ENCODE results near the gene TGM1.
A peak's percentile ranks its signal among the peaks of the same experiment; 100 is the strongest.

TGM1 gene

GRCh38 chr14:24291446-24292117, 28.6 kb upstream of the TGM1 start:
- no peak for DNase-seq

DNA sequence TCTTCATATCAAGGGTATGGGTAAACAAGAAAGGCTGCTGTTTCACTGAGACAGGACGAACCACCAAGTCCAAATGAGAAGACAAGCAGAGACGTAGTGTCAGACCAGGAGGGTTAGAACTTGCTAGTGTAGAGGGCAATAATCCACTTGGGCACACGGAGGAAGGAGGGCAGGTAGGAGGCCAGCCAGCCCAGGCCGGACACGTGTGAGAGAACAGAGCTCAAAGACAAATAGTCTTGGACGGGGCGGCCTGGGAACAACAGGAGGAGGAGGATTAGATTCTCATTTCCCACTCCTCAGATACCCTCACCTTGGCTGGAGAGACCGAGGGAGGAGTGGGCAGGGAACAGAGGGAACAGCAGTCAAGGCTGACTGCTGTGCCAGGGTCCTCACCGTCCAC, 27.8 kb upstream of the TGM1 start:
- DNase-seq = no peak

GRCh38 chr14:24289649-24290280, 26.8 kb upstream of the TGM1 start:
- DNase-seq = no peak

- no peak for DNase-seq
Observed at GRCh38 chr14:24286996-24287395, 24.0 kb upstream of the TGM1 start.

DNA sequence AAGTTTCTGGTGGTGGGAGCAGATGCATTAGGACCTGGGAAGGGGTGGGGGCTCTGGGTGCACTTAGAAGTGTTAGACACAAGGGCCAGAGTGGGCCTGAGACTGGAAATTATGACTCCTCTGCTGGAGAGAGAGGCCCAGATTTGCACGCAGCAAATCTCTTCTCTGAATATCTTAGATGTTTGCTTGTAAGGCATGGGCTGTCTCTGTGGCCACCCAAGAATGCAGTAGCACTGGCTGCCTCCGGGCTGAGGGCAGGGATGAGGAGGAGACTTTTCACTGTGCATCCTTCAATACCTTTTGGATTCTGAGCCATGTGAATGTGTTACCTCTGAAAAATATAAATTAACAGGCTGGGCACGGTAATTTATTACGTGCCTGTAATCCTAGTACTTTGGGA, 22.4 kb upstream of the TGM1 start:
- DNase-seq = no peak

- no peak for DNase-seq
Observed at GRCh38 chr14:24284501-24285035, 21.6 kb upstream of the TGM1 start.

DNA sequence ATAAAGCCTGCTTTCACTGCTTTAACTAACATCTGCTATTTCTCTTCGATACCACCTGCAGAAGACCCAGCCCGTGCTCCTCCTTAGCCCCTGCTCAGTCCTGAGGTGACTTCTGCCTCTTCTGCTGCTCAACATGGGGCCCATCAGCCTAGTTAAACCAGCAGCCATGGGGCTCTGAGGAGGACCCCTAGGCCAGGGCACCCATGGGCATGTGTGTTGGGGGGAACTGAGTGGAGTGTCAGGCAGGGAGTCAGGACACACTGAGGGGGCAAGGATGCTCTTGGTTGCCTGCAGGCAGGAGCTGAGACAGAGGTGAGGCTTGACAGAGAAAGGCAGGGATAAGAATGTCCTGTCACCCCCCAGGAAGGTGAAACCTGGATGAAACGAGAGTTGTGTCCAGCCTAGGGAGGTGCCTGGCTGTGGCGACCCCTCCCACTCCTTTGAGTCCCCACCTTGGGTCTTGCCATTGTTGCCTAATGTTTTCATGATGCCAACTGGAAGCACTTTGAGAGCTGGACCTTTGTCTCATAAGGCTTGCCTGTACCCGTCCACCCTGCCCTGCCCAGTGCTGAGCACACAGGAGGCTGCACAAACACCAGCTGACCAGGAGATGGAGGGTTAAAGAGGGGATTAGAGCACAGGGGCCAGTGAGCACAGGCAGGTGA, 21.0 kb upstream of the TGM1 start:
- no peak for DNase-seq

GRCh38 chr14:24282736-24283135, 19.8 kb upstream of the TGM1 start:
- no peak for DNase-seq

- no peak for DNase-seq
Observed at GRCh38 chr14:24281636-24282035, 18.7 kb upstream of the TGM1 start.

DNA sequence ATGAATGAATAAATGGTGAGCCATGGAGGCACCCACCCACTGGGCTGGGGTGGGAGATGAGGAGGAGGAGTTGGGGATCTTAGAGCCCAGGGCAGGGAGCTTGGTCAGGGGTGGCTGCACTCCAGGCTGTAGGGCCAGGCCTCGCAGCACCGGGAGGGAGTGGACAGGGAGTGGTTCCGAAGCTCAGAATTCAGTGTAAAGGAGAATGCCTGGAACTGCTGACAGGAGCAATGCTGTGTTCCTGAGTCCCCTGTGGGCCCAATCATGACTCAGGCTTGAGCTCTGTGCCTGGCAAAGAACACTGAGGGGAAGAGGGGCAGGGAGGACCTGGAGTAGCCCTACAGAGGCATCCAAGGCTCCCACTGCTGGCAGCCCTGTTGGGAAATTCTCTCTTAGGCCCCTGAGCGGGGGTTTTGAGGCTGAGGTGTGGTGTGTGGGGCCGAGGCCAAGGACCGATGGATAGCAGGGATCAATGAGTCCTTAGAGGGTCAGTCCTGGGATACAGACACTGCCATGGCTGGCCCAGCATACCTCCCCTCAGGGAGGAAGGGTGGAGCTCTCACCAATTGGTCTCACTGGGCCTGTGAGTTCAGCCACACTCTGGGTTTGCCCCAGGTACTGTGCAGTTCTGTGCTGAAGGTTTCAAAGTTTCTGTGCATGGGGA, 18.0 kb upstream of the TGM1 start:
- DNase-seq = no peak

DNA sequence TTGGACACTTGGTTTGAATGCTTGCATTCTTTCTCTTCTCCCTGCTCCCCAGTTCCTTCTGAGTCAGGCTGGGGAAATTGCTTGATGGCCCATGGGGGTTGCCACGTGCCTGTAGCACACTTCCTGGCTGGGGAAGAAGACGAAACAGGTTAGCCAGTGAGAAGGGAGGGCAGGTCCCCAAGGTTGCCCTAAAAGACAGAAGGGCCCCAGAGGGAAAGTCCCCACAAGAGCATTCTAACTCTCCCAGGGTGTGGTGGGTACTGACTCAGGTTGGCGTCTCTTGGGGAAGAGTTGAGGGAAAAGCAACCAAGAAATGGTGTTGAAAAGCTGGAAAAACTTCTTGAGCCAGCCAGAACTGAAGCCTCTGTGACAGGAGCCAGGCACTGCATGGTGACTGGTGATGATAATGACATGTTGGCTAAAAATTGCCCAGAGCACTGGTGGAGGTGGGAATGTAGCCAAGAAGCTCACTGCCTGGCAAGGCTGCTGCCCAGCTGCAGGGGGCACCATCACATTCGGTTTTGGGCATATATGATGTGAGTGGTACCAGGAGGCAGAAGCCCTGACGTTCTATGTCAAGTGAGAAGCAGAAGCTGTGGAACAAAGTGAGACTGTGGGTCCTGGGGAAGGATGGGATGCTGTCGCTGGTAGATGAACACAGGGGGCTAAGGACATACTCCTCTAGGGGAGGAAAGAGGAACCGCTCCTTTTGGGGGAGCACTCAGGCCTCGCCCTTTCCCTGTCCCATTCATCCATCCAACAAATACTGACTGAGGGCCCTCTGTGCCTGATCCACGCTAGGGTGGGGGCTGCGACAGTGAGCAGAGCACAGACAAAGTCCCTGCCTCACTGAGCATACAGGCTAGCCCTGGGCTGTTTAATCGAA, 16.6 kb upstream of the TGM1 start:
- DNase-seq = peak; percentile 70

DNA sequence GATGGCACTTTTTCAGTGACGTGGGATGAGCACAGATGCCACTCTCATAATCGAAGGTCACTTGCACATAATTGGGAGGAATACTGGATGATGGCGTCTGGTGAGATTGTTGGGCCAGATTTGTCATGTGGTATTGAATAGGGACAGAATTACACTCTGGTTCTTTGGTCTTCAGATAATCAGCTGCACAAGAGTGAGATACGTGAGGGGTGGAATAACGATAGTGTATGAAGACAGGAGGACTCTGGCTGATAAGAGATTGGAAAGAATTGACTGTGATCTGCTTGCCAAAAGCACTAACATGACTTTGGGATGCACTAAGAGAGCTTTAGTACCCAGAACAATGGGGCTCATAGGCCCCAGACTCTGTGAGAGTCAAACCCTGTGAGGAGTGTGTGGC, 15.4 kb upstream of the TGM1 start:
- no peak for DNase-seq

DNA sequence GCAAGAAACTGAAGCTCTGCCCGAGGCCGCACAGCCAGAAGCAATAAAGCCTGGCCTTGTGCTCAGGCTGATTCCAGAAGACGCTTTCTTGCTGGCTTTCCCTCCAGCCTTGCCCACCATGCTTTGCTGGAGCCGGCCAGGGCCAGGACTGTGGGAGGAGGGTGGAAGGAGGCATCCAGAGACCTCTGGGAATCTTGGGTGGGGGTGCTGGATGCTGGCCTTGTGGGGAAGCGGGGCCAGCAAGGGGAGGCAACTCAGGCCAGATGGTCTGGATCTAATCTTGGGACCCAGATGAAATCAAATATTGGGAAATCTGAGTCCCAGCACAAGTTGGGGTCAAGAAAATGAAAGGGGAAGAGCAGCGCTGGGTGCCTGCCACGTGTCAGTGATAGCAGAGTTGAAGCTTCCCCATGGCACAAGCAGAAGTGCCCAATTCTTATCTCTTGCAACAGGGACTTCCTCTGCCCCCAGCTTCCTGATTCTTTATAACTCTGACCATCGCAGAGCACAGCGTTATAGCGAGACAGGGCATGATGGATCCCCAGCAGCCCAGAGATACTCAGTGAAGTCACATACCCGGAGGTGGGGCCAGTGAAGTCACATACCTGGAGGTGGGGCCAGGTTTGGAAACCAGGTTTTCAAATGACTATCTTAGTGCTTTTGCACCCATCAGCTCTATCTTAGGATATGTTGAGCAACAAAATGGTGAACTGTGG, 14.8 kb upstream of the TGM1 start:
- no peak for DNase-seq

DNA sequence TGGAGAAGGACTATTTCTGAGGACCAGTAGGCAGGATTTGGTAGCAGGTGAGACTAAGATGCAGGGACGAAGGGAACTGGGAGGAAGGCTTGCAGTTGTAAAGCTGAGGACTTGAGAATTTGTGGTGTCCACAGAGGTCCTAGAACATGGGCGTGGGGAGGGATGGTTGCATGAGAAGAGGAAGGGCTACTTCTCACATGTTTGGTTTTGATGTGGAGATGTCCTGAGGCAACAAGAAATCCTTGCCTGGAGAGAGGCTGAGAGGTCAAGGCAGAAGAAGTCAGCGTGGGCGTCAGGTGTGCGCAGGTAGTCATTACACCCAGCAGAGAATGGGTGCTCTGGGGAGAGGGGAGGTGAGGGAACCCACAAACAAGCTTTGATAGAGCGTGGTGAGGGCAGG, 14.1 kb upstream of the TGM1 start:
- no peak for DNase-seq

GRCh38 chr14:24274101-24274543, 11.1 kb upstream of the TGM1 start:
- DNase-seq = peak; percentile 63

- DNase-seq = peak; percentile 7
Observed at GRCh38 chr14:24273422-24273998, 10.5 kb upstream of the TGM1 start.

DNA sequence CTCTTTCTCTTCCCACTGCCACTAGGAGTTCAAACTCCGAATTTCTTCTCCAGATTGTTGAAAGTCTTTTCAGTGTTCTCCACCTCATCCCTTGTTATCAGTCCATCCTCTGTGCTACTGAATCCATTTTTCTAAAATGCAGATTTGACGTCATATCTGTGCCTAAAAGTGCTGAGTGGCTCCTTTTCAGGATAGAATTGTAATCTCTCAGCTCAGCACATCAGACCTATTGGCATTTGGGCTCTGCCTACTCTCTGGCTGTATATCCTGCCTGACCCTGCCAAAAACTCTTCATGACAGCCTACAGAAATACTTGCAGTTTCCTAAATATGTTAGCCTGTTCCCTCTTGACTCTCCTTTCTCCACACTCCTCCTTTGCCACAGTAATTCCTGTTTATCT, 9.5 kb upstream of the TGM1 start:
- DNase-seq = no peak

DNA sequence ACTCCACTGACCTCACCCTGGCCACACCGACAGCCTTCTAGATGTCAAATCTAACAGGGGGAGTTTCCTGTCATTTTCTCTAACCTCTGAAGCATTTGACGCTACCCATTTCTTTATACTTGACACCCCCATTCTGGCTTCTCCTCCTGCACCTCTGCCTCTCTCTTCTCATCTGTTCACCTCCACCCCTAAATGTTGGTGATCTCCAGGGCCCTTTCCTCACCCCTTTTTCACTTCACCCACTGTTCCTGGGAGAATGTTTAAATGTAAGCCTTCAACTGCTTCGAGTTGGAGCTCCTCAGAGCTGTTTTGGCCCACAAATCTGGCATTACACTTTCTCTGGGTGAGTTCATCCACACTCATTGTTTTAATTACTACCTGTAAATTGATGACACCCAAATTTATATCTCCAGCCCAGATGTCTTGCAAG, 8.9 kb upstream of the TGM1 start:
- DNase-seq = no peak

GRCh38 chr14:24271134-24271833, 8.3 kb upstream of the TGM1 start, which contains the start of gene RABGGTA:
RABGGTA (minus strand) TSS chr14:24271597; CDS start chr14:24271115, 482 bp downstream.
- DNase-seq = peak; percentile 96

GRCh38 chr14:24270537-24271133, 7.7 kb upstream of the TGM1 start:
- no peak for DNase-seq
